Measurements from ENCODE around the gene CD163L1.

- TF ChIP-seq POLR2A (IDR thresholded peaks at IDR 0.05) (no peak), CTCF (IDR thresholded peaks at IDR 0.05) (no peak)
Measured at GRCh38 chr12:7344833-7345606, 98.9 kb downstream of the CD163L1 start.

Data from stomach (tissue), 4 donors.